Transverse colon (tissue), 4 donors: Measurements from ENCODE around the gene MAGEA8.
"Not testable (repeated sequence)": the region's sequence is repeated elsewhere in the genome, so short reads cannot be mapped to it uniquely, and the experiment has no call there.

Source experiments
- CTCF ChIP-seq, 5 experiments: fragments of 200-600 bp in 3 of 5; fragments of 450-650 bp in 2 of 5; sonication (generic) in 3 of 5; IDR thresholded peaks; 1 replicate in 2 of 5; 2 replicates in 3 of 5; pipeline ENCODE4 v1.5.1; 2016 to 2017; ENCODE audit warnings: antibody characterized with exemption in 5 of 5, inconsistent platforms in 3 of 5, mild to moderate bottlenecking in 2 of 5, moderate library complexity in 1 of 5
- EP300 ChIP-seq: sonication (generic); formaldehyde crosslinking; IDR thresholded peaks from one replicate; pipeline ENCODE4 v1.6.1; 2017; ENCODE audit warnings: antibody characterized with exemption, low read depth
- POLR2A ChIP-seq: fragments of 450-650 bp; IDR thresholded peaks from one replicate; pipeline ENCODE4 v1.6.1; 2016; ENCODE audit warnings: antibody characterized with exemption, mild to moderate bottlenecking, moderate library complexity
- POLR2AphosphoS5 ChIP-seq, 3 donors: sonication (generic); formaldehyde crosslinking; IDR thresholded peaks; one replicate each; pipeline ENCODE4 v1.6.1; 2016; ENCODE audit warnings: antibody characterized with exemption in 3 of 3

GRCh38 chrX:149932150-149932549 is 51.2 kb downstream of the MAGEA8 start:
- TF ChIP-seq CTCF (IDR thresholded peaks at IDR 0.05); POLR2AphosphoS5 (IDR thresholded peaks at IDR 0.05); POLR2A; EP300: not testable (repeated sequence)
